OCI-LY7 (cell line): Measurements from ENCODE around the gene RIN3. TPM values are rescaled to one million over a fixed set of nuclear protein-coding genes. Genes with fewer than 3 reads are reported as not detected.

ENCODE experiments used
- BruUV-seq: library from RNA; stranded (reverse); fragments of 400-500 nt; replicated peaks from 2 replicates; lab custom pipeline; 2021; lab: Mats Ljungman, UMichigan
- CTCF ChIA-PET: fragments of 300-600 bp; sonication (Branson Sonifier 250); formaldehyde crosslinking; loops from one replicate; lab custom pipeline; 2022; ENCODE audit warnings: antibody characterized with exemption; ENCODE audit not compliant: unreplicated experiment; lab: Charles Lee
- POLR2A ChIA-PET: fragments of 300-600 bp; sonication (Branson Sonifier 250); formaldehyde crosslinking; loops from one replicate; lab custom pipeline; 2022; ENCODE audit warnings: antibody characterized with exemption; lab: Charles Lee
- DNase-seq: peaks from one replicate; pipeline ENCODE4 v3.0.0-alpha.2; 2015; ENCODE audit warnings: low spot score
- H2AFZ ChIP-seq: fragments of 200-600 bp; sonication (generic), shearing (Covaris generic); 2 replicates; pipeline ENCODE4 v1.6.1; 2014; ENCODE audit warnings: mild to moderate bottlenecking, antibody characterized with exemption, low read length, moderate library complexity
- H3K27ac ChIP-seq: fragments of 200-600 bp; sonication (generic); 2 replicates; pipeline ENCODE4 v1.5.1; 2014; ENCODE audit warnings: mixed run types, low read depth, mild to moderate bottlenecking, moderate library complexity, low read length, inconsistent platforms; ENCODE audit not compliant: poor library complexity, severe bottlenecking
- H3K36me3 ChIP-seq: fragments of 200-600 bp; sonication (generic); 2 replicates; pipeline ENCODE4 v1.6.1; 2014; ENCODE audit warnings: mild to moderate bottlenecking, antibody characterized with exemption, low read length, moderate library complexity, mixed read lengths; ENCODE audit not compliant: insufficient read depth
- H3K4me1 ChIP-seq: fragments of 200-600 bp; sonication (generic); 2 replicates; pipeline ENCODE4 v1.5.1; 2014; ENCODE audit warnings: mild to moderate bottlenecking, low read length; ENCODE audit not compliant: insufficient read depth, poor library complexity, severe bottlenecking
- H3K4me2 ChIP-seq: fragments of 200-600 bp; sonication (generic); 2 replicates; pipeline ENCODE4 v1.6.1; 2014; ENCODE audit warnings: mild to moderate bottlenecking, low read length
- H3K4me3 ChIP-seq: fragments of 200-600 bp; sonication (generic); 2 replicates; pipeline ENCODE4 v1.5.1; 2014; ENCODE audit warnings: mild to moderate bottlenecking, low read depth, low read length; ENCODE audit not compliant: poor library complexity, severe bottlenecking
- H3K79me2 ChIP-seq: fragments of 200-600 bp; sonication (generic); 2 replicates; pipeline ENCODE4 v1.6.1; 2016; ENCODE audit warnings: low read depth, mild to moderate bottlenecking, low read length, moderate library complexity, mixed read lengths; ENCODE audit not compliant: insufficient read depth
- H3K9me2 ChIP-seq: fragments of 200-600 bp; sonication (generic); 2 replicates; pipeline ENCODE4 v1.6.1; 2016; ENCODE audit warnings: mild to moderate bottlenecking, low read length, mixed read lengths; ENCODE audit not compliant: insufficient read depth
- H3K9me3 ChIP-seq: fragments of 200-600 bp; sonication (generic); 2 replicates; pipeline ENCODE4 v1.6.1; 2014; ENCODE audit warnings: mild to moderate bottlenecking, mixed run types, low read length, mixed read lengths
- H4K20me1 ChIP-seq: fragments of 200-600 bp; sonication (generic); 2 replicates; pipeline ENCODE4 v1.6.1; 2014; ENCODE audit warnings: mild to moderate bottlenecking, antibody characterized with exemption, low read length, moderate library complexity, mixed read lengths; ENCODE audit not compliant: insufficient read depth
- EZH2phosphoT487 ChIP-seq: fragments of 200-600 bp; sonication (generic); IDR thresholded peaks from 2 replicates; pipeline ENCODE4 v1.6.1; 2018; ENCODE audit warnings: low read depth, borderline replicate concordance, mild to moderate bottlenecking, mixed run types, antibody characterized with exemption, low read length, moderate library complexity, mixed read lengths
- intact Hi-C: fragments of 100-400 bp; cut with micrococcal nuclease; formaldehyde crosslinking; loops from one replicate; pipeline ENCODE4 v1.10.0; 2022; ENCODE audit not compliant: unreplicated experiment
- total RNA-seq, 2 experiments: library from RNA; depleted of rRNA in 1 of 2; stranded (reverse); fragments of >200 nt in 1 of 2; shearing (Covaris generic) in 1 of 2; gene quantifications; 2 replicates each; pipeline ENCODE4 v1.2.3, GENCODE V29; 2014 to 2022
- TF ChIP-seq, protein P1 (sequence below): fragments of 200-600 bp; sonication (generic); conservative IDR thresholded peaks from 2 replicates; pipeline ENCODE4 v1.5.1; 2014; ENCODE audit warnings: mild to moderate bottlenecking, antibody characterized with exemption, low read length, moderate library complexity, mixed read lengths

Gene RIN3
- total RNA-seq, 2 experiments from 2014 or later, result not detected

DNA sequence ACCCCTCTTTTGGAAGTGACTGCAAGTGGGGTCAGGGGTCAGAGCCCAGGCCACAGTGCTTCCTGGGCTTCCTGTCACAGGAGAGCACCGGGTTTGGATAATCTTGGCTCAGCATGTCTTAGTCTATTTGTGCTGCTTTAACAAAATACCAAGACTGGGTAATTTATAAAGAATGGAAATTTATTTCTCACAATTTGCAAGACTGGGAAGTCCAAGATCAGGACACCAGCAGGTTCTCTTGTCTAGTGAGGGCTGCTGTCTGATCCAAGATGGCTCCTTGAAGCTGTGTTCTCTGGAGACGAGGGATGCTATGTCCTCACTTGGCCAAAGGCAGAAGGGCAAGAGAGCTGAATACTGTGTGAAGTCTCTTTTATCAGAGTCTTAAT lies 74.1 kb downstream of the RIN3 start:
- POLR2A ChIA-PET, result no interaction called here
- no peaks in the 10 kb centered on the region for H3K4me1 ChIP-seq
- no peaks in the 10 kb centered on the region for H3K9me3 ChIP-seq
- no TSS peak for BruUV-seq
- no peak overlapping the region for H3K27ac ChIP-seq
- no peaks in the 10 kb centered on the region for H3K9me2 ChIP-seq
- intact Hi-C loops, result loop anchor here (2.0 kb wide), 1 partner anchor 93 kb away; no protein-coding TSS in a partner anchor
- no peaks in the 10 kb centered on the region for H3K36me3 ChIP-seq
- TF ChIP-seq EZH2phosphoT487, result no peak
- TF ChIP-seq, protein P1, sequence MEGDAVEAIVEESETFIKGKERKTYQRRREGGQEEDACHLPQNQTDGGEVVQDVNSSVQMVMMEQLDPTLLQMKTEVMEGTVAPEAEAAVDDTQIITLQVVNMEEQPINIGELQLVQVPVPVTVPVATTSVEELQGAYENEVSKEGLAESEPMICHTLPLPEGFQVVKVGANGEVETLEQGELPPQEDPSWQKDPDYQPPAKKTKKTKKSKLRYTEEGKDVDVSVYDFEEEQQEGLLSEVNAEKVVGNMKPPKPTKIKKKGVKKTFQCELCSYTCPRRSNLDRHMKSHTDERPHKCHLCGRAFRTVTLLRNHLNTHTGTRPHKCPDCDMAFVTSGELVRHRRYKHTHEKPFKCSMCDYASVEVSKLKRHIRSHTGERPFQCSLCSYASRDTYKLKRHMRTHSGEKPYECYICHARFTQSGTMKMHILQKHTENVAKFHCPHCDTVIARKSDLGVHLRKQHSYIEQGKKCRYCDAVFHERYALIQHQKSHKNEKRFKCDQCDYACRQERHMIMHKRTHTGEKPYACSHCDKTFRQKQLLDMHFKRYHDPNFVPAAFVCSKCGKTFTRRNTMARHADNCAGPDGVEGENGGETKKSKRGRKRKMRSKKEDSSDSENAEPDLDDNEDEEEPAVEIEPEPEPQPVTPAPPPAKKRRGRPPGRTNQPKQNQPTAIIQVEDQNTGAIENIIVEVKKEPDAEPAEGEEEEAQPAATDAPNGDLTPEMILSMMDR, result no peak
- no peak overlapping the region for H2AFZ ChIP-seq
- no peaks in the 10 kb centered on the region for H3K79me2 ChIP-seq
- no peaks in the 10 kb centered on the region for H4K20me1 ChIP-seq
- DNase-seq, result no peak
- CTCF ChIA-PET, result no interaction called here
- no peak overlapping the region for H3K4me2 ChIP-seq
- H3K4me3 ChIP-seq, result no peak overlapping the region

DNA sequence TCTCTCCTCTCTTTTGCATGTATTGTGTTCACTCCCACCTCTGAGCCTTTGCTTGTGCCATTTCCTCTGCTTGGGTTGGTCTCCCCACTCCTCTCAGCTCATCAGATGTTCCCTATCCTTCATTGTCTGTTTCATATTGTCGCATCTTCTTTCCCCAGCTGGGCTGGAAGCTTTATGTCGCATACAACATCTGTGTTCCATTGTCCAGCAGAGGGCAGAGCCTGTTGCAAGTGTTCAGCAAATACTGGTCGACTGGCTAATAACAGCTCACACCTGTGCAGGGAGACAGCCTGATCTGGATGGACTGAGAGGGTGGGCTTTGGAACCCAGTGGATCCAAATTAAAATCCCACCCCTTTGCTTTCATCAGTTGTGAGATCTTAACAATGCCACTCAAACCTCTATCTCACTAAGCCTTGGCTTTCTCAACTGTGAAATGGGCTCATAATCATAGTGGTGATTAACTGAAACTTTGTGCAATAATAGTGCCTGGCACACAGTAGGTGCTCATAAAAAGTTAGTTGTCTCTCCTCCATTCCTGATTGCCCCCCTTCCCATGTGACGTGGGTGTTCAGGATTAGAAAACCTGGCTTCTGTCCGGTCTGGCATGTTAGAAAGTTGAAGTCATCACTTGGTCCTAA lies 75.8 kb downstream of the RIN3 start:
- Histone ChIP-seq H3K36me3 (no peaks in the 10 kb centered on the region), H3K9me2 (no peaks in the 10 kb centered on the region), H3K4me3 (no peak overlapping the region), H3K27ac (no peak overlapping the region), H2AFZ (no peak overlapping the region), H3K4me2 (no peak overlapping the region), H4K20me1 (no peaks in the 10 kb centered on the region), H3K79me2 (no peaks in the 10 kb centered on the region), H3K9me3 (no peaks in the 10 kb centered on the region), H3K4me1 (no peaks in the 10 kb centered on the region)
- TF ChIP-seq EZH2phosphoT487, result no peak
- TF ChIP-seq, protein P1, result peak; percentile 72
- DNase-seq, result peak; percentile 45
- BruUV-seq, result no TSS peak
- intact Hi-C loops, result loop anchor here (2.0 kb wide), 1 partner anchor 91 kb away; no protein-coding TSS in a partner anchor
- CTCF ChIA-PET, result interaction anchor here (1.1 kb wide), 1 partner anchor 10 kb away, joined by 3 read pairs; no protein-coding TSS in a partner anchor
- POLR2A ChIA-PET, result no interaction called here

DNA sequence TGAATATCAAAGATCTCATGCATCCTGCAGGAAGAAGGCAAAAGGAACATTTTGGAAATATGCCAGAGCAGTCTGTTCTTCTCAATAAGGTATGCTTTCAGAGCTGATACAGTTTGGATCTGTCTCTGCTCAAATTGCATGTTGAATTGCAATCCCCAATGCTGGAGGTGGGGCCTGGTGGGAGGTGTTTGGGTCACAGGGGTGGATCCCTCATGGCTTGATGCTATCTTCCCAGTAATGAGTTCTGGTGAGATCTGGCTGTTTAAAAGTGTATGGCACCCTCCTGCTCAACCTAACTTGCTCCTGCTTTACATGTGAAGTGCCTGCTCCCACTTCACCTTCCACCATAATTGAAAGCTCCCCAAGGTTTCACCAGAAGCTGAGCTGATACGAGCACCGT lies 76.6 kb downstream of the RIN3 start:
- no peaks in the 10 kb centered on the region for H3K36me3 ChIP-seq
- H3K27ac ChIP-seq, result no peak overlapping the region
- TF ChIP-seq, protein P1, result no peak
- TF ChIP-seq EZH2phosphoT487, result no peak
- no peak overlapping the region for H2AFZ ChIP-seq
- POLR2A ChIA-PET, result no interaction called here
- no peaks in the 10 kb centered on the region for H3K9me2 ChIP-seq
- BruUV-seq, result no TSS peak
- H3K79me2 ChIP-seq, result no peaks in the 10 kb centered on the region
- no peak for DNase-seq
- H4K20me1 ChIP-seq, result no peaks in the 10 kb centered on the region
- CTCF ChIA-PET, result no interaction called here
- H3K4me3 ChIP-seq, result no peak overlapping the region
- H3K4me1 ChIP-seq, result no peaks in the 10 kb centered on the region
- no peaks in the 10 kb centered on the region for H3K9me3 ChIP-seq
- H3K4me2 ChIP-seq, result no peak overlapping the region
- intact Hi-C loops, result no loop called here
